Fibroblast of gingiva (primary cell): ENCODE results near the gene RNU6-7.
A peak's percentile ranks its signal among the peaks of the same experiment; 100 is the strongest.

Experiments
- DNase-seq: peaks from one replicate; pipeline ENCODE4 v3.0.0-alpha.2; 2011; ENCODE audit warnings: low read depth

RNU6-7 gene

GRCh38 chr14:32205554-32205953 lies 3.7 kb downstream of the RNU6-7 start:
- DNase-seq, result no peak

- no peak for DNase-seq
These were observed 4.1 kb downstream of the RNU6-7 start for GRCh38 chr14:32205984-32206383.

GRCh38 chr14:32206552-32206951 lies 4.7 kb downstream of the RNU6-7 start:
- no peak for DNase-seq

- no peak for DNase-seq
These were observed 6.6 kb downstream of the RNU6-7 start for GRCh38 chr14:32208490-32208889.

GRCh38 chr14:32209471-32209870 lies 7.6 kb downstream of the RNU6-7 start:
- no peak for DNase-seq

- DNase-seq, result no peak
These were observed 9.2 kb downstream of the RNU6-7 start for GRCh38 chr14:32211068-32211404.

- DNase-seq, result no peak
These were observed 11.0 kb downstream of the RNU6-7 start for GRCh38 chr14:32212833-32213232.

GRCh38 chr14:32217301-32217700 lies 15.5 kb downstream of the RNU6-7 start:
- DNase-seq, result no peak

- peak; percentile 54 for DNase-seq
These were observed 23.0 kb downstream of the RNU6-7 start for GRCh38 chr14:32224737-32225377.

GRCh38 chr14:32225378-32225920 lies 23.6 kb downstream of the RNU6-7 start:
- DNase-seq, result no peak

- no peak for DNase-seq
These were observed 24.2 kb downstream of the RNU6-7 start for GRCh38 chr14:32226056-32226455.

GRCh38 chr14:32230181-32230580 lies 28.3 kb downstream of the RNU6-7 start:
- no peak for DNase-seq

GRCh38 chr14:32230695-32231280 lies 28.9 kb downstream of the RNU6-7 start:
- no peak for DNase-seq

GRCh38 chr14:32232481-32232880 lies 30.6 kb downstream of the RNU6-7 start:
- no peak for DNase-seq

- no peak for DNase-seq
These were observed 31.4 kb downstream of the RNU6-7 start for GRCh38 chr14:32233260-32233659.

- DNase-seq, result no peak
These were observed 42.6 kb downstream of the RNU6-7 start for GRCh38 chr14:32244404-32244803.

- DNase-seq, result no peak
These were observed 44.9 kb downstream of the RNU6-7 start for GRCh38 chr14:32246751-32247150.

- no peak for DNase-seq
These were observed 47.5 kb downstream of the RNU6-7 start for GRCh38 chr14:32249371-32249770.

- no peak for DNase-seq
These were observed 47.9 kb downstream of the RNU6-7 start for GRCh38 chr14:32249780-32250179.

GRCh38 chr14:32250681-32251080 lies 48.8 kb downstream of the RNU6-7 start:
- DNase-seq, result no peak

- no peak for DNase-seq
These were observed 49.7 kb downstream of the RNU6-7 start for GRCh38 chr14:32251530-32251929.
